ENCODE measurements around the gene GJB6.

GJB6 gene

GRCh38 chr13:20227730-20228129 is 4.4 kb downstream of the GJB6 start:
- no peak overlapping the region for H3K4me3 ChIP-seq (ENCODE audit: low read depth, low read length)
- in situ Hi-C loops (cut with HindIII; ENCODE audit: low sequenced_read_pairs) = no loop called here
- no peak for TF ChIP-seq CTCF (IDR thresholded peaks at IDR 0.05; ENCODE audit: low read depth, low read length, missing control alignments)
- DNase-seq (ENCODE audit: low read depth) = no peak

- DNase-seq (ENCODE audit: low read depth) = no peak
- in situ Hi-C loops (cut with HindIII; ENCODE audit: low sequenced_read_pairs) = no loop called here
- no peak for TF ChIP-seq CTCF (IDR thresholded peaks at IDR 0.05; ENCODE audit: low read depth, low read length, missing control alignments)
- no peak overlapping the region for H3K4me3 ChIP-seq (ENCODE audit: low read depth, low read length)
These were observed 4.8 kb downstream of the GJB6 start for GRCh38 chr13:20227288-20227687.

DNA sequence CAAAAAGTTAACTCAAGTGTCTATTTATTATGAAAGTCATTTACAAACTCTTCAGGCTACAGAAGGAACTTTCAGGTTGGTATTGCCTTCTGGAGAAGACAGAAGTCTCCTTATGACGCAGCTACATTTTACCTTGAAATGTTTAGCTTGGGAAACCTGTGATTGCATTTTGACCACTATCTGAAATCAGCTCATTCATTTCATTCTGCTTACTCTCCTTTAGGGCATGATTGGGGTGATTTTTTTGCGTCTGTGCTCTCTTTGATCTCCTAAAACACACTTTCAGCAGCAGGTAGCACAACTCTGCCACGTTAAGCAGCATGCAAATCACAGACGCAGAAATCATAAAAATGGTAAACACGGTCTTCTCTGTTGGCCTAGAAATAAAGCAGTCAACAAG is 9.6 kb downstream of the GJB6 start:
- no peak for TF ChIP-seq CTCF (IDR thresholded peaks at IDR 0.05; ENCODE audit: low read depth, low read length, missing control alignments)
- no peak for DNase-seq (ENCODE audit: low read depth)
- in situ Hi-C loops (cut with HindIII; ENCODE audit: low sequenced_read_pairs) = no loop called here
- no peak overlapping the region for H3K4me3 ChIP-seq (ENCODE audit: low read depth, low read length)

- TF ChIP-seq CTCF (IDR thresholded peaks at IDR 0.05; ENCODE audit: low read depth, low read length, missing control alignments) = no peak
- in situ Hi-C loops (cut with HindIII; ENCODE audit: low sequenced_read_pairs) = no loop called here
- DNase-seq (ENCODE audit: low read depth) = no peak
- no peak overlapping the region for H3K4me3 ChIP-seq (ENCODE audit: low read depth, low read length)
These were observed 10.3 kb downstream of the GJB6 start for GRCh38 chr13:20221772-20222171.

GRCh38 chr13:20219577-20219976 is 12.5 kb downstream of the GJB6 start:
- H3K4me3 ChIP-seq (ENCODE audit: low read depth, low read length) = no peak overlapping the region
- no peak for DNase-seq (ENCODE audit: low read depth)
- TF ChIP-seq CTCF (IDR thresholded peaks at IDR 0.05; ENCODE audit: low read depth, low read length, missing control alignments) = no peak
- in situ Hi-C loops (cut with HindIII; ENCODE audit: low sequenced_read_pairs) = no loop called here

DNA sequence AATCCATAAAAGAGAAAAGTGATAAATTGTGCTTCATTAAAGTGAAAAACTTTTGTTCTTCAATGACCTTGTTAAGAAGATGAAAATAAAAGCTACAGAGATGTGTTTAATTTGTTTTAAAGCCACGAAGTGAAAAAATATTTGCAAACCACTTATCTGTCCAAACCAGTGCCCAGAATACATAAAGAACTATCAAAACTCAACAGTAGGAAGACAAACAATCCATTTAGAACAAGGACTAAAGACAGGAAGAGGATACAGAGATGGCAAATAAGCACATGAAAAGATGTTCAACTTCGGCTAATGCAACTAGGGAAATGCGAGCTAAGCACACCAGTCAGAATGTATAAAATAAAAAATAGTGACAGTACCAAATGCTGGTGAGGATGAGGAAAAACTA is 15.0 kb downstream of the GJB6 start:
- in situ Hi-C loops (cut with HindIII; ENCODE audit: low sequenced_read_pairs) = no loop called here
- no peak overlapping the region for H3K4me3 ChIP-seq (ENCODE audit: low read depth, low read length)
- no peak for TF ChIP-seq CTCF (IDR thresholded peaks at IDR 0.05; ENCODE audit: low read depth, low read length, missing control alignments)
- no peak for DNase-seq (ENCODE audit: low read depth)

DNA sequence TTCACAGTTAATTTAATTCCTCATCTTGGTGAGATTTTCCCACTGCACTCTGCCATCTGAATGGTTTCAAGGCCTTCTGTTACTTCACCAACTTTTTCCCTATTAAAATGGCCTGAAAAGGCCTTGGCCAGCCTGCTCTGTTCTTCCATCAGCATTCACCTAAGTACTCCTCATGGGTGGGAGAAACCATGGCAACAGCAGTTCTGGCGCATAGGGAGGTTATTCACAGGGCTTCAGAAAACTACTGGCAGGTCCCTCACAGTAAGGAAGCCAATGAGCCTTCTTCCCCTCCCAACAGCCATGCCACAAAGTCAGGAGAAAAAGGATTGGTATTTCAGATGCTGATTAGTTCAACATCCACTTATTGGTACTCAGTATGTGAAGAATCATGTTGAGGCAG is 22.2 kb downstream of the GJB6 start:
- no peak for DNase-seq (ENCODE audit: low read depth)
- TF ChIP-seq CTCF (IDR thresholded peaks at IDR 0.05; ENCODE audit: low read depth, low read length, missing control alignments) = no peak
- H3K4me3 ChIP-seq (ENCODE audit: low read depth, low read length) = no peak overlapping the region

More for the DNA sequence above, 22.2 kb downstream of the GJB6 start:
- in situ Hi-C loops (cut with HindIII; ENCODE audit: low sequenced_read_pairs) = no loop called here

Data from astrocyte of the cerebellum (primary cell).